HG03520 (cell line): ENCODE measurements around the gene DNAAF5.
"Not testable (repeated sequence)": the region's sequence is repeated elsewhere in the genome, so short reads cannot be mapped to it uniquely, and the experiment has no call there.

Source experiments
- ATAC-seq: cut with Tn5 transposase; IDR thresholded peaks from one replicate; pipeline ENCODE4 v1.9.1; 2021; ENCODE audit warnings: mild to moderate bottlenecking, moderate library complexity; ENCODE audit not compliant: unreplicated experiment

Gene DNAAF5

GRCh38 chr7:729140-730000, 2.9 kb downstream of the DNAAF5 start:
- ATAC-seq: no peak

GRCh38 chr7:730501-731439, 4.3 kb downstream of the DNAAF5 start:
- ATAC-seq: no peak

GRCh38 chr7:731440-732085, 5.1 kb downstream of the DNAAF5 start:
- ATAC-seq: no peak

GRCh38 chr7:732094-732541, 5.6 kb downstream of the DNAAF5 start:
- ATAC-seq: no peak

- ATAC-seq: no peak
Observed at GRCh38 chr7:732556-732955, 6.1 kb downstream of the DNAAF5 start.

GRCh38 chr7:734214-734613, 7.7 kb downstream of the DNAAF5 start:
- no peak for ATAC-seq

GRCh38 chr7:734808-735207, 8.3 kb downstream of the DNAAF5 start:
- ATAC-seq: no peak

GRCh38 chr7:738241-738640, 11.7 kb downstream of the DNAAF5 start:
- ATAC-seq: no peak

- no peak for ATAC-seq
Observed at GRCh38 chr7:738723-739454, 12.4 kb downstream of the DNAAF5 start.

- no peak for ATAC-seq
Observed at GRCh38 chr7:739455-739982, 13.0 kb downstream of the DNAAF5 start.

GRCh38 chr7:739983-740942, 13.8 kb downstream of the DNAAF5 start:
- ATAC-seq: no peak

- no peak for ATAC-seq
Observed at GRCh38 chr7:741191-741671, 14.7 kb downstream of the DNAAF5 start.

- no peak for ATAC-seq
Observed at GRCh38 chr7:741850-742249, 15.4 kb downstream of the DNAAF5 start.

GRCh38 chr7:742791-743190, 16.3 kb downstream of the DNAAF5 start:
- no peak for ATAC-seq

- not testable (repeated sequence) for ATAC-seq
Observed at GRCh38 chr7:743341-744127, 17.0 kb downstream of the DNAAF5 start.

- ATAC-seq: not testable (repeated sequence)
Observed at GRCh38 chr7:744128-744520, 17.6 kb downstream of the DNAAF5 start.

- ATAC-seq: no peak
Observed at GRCh38 chr7:744854-745430, 18.4 kb downstream of the DNAAF5 start.
